Cortex of kidney (tissue), 1 donor: Measurements from ENCODE around the gene DLEC1.
"Not testable (repeated sequence)": the region's sequence is repeated elsewhere in the genome, so short reads cannot be mapped to it uniquely, and the experiment has no call there.

ENCODE experiments used
- DNase-seq: peaks from one replicate; lab custom pipeline; 2025; lab: John Stamatoyannopoulos, UW

Gene DLEC1

GRCh38 chr3:38157117-38157516, 118.1 kb downstream of the DLEC1 start:
- DNase-seq: no peak

GRCh38 chr3:38157595-38157994, 118.6 kb downstream of the DLEC1 start:
- no peak for DNase-seq

GRCh38 chr3:38158472-38158871, 119.5 kb downstream of the DLEC1 start:
- DNase-seq: no peak

- DNase-seq: not testable (repeated sequence)
Measured at GRCh38 chr3:38160704-38161103, 121.7 kb downstream of the DLEC1 start.

- DNase-seq: no peak
Measured at GRCh38 chr3:38163117-38163840, 124.3 kb downstream of the DLEC1 start.

GRCh38 chr3:38163841-38164642, 125.0 kb downstream of the DLEC1 start:
- DNase-seq: no peak

GRCh38 chr3:38164643-38164951, 125.6 kb downstream of the DLEC1 start:
- no peak for DNase-seq

- DNase-seq: peak; percentile 62
Measured at GRCh38 chr3:38164952-38165721, 126.1 kb downstream of the DLEC1 start, which contains the start of gene OXSR1. OXSR1 (plus strand) TSS chr3:38165537; CDS start chr3:38165877, 340 bp downstream.

- no peak for DNase-seq
Measured at GRCh38 chr3:38165722-38166387, 126.8 kb downstream of the DLEC1 start.

GRCh38 chr3:38167591-38167990, 128.6 kb downstream of the DLEC1 start:
- DNase-seq: no peak

- DNase-seq: no peak
Measured at GRCh38 chr3:38168151-38169026, 129.4 kb downstream of the DLEC1 start.

- no peak for DNase-seq
Measured at GRCh38 chr3:38169027-38169317, 130.0 kb downstream of the DLEC1 start.

- no peak for DNase-seq
Measured at GRCh38 chr3:38170722-38171121, 131.7 kb downstream of the DLEC1 start.

- DNase-seq: no peak
Measured at GRCh38 chr3:38171622-38172021, 132.6 kb downstream of the DLEC1 start.
